ENCODE data around the gene BEND3. TPM values are rescaled to one million over a fixed set of nuclear protein-coding genes. Genes with fewer than 3 reads are reported as not detected.

The BEND3 gene
- total and polyA plus RNA-seq, 2 of the 8 experiments (the other 6 are each of a cell fraction or from before 2014, with no cell fraction given) = 25.2 to 38.8 TPM

DNA sequence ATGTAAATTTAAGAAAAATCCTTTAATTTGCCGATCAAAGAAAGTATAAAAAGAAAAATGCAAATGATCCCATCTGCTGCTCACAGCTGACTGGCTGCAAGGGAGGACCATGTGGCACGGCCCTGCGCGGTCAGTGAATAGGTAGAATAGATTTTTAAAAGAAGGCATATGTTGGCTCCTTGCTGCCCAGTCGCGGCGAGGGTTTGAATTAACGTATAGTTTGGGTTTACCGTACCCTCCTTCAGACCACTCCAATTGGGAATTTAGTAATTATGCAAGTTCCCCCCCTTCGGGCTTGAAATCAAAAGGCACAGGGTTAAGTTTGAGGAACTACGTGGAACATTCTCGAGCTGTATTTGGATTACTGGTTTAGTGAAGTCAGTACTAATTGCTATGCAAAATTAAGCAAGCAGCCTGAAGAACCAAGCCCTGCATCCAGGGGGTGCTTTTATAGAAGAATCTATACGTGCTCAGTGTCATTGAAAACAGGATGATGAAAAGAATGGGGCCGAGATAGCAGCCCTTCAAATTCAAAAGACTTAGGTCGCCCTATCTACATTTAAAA lies 1.1 kb upstream of the BEND3 start (continued):
- TF ChIP-seq, protein P1, sequence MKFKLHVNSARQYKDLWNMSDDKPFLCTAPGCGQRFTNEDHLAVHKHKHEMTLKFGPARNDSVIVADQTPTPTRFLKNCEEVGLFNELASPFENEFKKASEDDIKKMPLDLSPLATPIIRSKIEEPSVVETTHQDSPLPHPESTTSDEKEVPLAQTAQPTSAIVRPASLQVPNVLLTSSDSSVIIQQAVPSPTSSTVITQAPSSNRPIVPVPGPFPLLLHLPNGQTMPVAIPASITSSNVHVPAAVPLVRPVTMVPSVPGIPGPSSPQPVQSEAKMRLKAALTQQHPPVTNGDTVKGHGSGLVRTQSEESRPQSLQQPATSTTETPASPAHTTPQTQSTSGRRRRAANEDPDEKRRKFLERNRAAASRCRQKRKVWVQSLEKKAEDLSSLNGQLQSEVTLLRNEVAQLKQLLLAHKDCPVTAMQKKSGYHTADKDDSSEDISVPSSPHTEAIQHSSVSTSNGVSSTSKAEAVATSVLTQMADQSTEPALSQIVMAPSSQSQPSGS (IDR thresholded peaks at IDR 0.05; ENCODE audit: low read length) = no peak
- TF ChIP-seq, protein P2, sequence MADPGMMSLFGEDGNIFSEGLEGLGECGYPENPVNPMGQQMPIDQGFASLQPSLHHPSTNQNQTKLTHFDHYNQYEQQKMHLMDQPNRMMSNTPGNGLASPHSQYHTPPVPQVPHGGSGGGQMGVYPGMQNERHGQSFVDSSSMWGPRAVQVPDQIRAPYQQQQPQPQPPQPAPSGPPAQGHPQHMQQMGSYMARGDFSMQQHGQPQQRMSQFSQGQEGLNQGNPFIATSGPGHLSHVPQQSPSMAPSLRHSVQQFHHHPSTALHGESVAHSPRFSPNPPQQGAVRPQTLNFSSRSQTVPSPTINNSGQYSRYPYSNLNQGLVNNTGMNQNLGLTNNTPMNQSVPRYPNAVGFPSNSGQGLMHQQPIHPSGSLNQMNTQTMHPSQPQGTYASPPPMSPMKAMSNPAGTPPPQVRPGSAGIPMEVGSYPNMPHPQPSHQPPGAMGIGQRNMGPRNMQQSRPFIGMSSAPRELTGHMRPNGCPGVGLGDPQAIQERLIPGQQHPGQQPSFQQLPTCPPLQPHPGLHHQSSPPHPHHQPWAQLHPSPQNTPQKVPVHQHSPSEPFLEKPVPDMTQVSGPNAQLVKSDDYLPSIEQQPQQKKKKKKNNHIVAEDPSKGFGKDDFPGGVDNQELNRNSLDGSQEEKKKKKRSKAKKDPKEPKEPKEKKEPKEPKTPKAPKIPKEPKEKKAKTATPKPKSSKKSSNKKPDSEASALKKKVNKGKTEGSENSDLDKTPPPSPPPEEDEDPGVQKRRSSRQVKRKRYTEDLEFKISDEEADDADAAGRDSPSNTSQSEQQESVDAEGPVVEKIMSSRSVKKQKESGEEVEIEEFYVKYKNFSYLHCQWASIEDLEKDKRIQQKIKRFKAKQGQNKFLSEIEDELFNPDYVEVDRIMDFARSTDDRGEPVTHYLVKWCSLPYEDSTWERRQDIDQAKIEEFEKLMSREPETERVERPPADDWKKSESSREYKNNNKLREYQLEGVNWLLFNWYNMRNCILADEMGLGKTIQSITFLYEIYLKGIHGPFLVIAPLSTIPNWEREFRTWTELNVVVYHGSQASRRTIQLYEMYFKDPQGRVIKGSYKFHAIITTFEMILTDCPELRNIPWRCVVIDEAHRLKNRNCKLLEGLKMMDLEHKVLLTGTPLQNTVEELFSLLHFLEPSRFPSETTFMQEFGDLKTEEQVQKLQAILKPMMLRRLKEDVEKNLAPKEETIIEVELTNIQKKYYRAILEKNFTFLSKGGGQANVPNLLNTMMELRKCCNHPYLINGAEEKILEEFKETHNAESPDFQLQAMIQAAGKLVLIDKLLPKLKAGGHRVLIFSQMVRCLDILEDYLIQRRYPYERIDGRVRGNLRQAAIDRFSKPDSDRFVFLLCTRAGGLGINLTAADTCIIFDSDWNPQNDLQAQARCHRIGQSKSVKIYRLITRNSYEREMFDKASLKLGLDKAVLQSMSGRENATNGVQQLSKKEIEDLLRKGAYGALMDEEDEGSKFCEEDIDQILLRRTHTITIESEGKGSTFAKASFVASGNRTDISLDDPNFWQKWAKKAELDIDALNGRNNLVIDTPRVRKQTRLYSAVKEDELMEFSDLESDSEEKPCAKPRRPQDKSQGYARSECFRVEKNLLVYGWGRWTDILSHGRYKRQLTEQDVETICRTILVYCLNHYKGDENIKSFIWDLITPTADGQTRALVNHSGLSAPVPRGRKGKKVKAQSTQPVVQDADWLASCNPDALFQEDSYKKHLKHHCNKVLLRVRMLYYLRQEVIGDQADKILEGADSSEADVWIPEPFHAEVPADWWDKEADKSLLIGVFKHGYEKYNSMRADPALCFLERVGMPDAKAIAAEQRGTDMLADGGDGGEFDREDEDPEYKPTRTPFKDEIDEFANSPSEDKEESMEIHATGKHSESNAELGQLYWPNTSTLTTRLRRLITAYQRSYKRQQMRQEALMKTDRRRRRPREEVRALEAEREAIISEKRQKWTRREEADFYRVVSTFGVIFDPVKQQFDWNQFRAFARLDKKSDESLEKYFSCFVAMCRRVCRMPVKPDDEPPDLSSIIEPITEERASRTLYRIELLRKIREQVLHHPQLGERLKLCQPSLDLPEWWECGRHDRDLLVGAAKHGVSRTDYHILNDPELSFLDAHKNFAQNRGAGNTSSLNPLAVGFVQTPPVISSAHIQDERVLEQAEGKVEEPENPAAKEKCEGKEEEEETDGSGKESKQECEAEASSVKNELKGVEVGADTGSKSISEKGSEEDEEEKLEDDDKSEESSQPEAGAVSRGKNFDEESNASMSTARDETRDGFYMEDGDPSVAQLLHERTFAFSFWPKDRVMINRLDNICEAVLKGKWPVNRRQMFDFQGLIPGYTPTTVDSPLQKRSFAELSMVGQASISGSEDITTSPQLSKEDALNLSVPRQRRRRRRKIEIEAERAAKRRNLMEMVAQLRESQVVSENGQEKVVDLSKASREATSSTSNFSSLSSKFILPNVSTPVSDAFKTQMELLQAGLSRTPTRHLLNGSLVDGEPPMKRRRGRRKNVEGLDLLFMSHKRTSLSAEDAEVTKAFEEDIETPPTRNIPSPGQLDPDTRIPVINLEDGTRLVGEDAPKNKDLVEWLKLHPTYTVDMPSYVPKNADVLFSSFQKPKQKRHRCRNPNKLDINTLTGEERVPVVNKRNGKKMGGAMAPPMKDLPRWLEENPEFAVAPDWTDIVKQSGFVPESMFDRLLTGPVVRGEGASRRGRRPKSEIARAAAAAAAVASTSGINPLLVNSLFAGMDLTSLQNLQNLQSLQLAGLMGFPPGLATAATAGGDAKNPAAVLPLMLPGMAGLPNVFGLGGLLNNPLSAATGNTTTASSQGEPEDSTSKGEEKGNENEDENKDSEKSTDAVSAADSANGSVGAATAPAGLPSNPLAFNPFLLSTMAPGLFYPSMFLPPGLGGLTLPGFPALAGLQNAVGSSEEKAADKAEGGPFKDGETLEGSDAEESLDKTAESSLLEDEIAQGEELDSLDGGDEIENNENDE (IDR thresholded peaks at IDR 0.05; ENCODE audit: insufficient replicate concordance, low read length) = peak; percentile 6
- no peak for TF ChIP-seq FOSL1 (IDR thresholded peaks at IDR 0.05; ENCODE audit: insufficient read depth, low read depth, low read length)
